Activated CD4-positive, alpha-beta memory T cell treated with anti-CD3 and anti-CD28 coated beads for 36 hours (primary cell): Measurements from ENCODE around the gene WDR33. TPM values are rescaled to one million over a fixed set of nuclear protein-coding genes. Genes with fewer than 3 reads are reported as not detected.
"Not testable (repeated sequence)": the region's sequence is repeated elsewhere in the genome, so short reads cannot be mapped to it uniquely, and the experiment has no call there.

ENCODE experiments used
- CTCF ChIA-PET: fragments of 350-600 bp; sonication (Branson Sonifier 250); formaldehyde crosslinking; loops from one replicate; lab custom pipeline; 2021; ENCODE audit warnings: antibody characterized with exemption, inconsistent platforms; lab: Charles Lee
- POLR2A ChIA-PET: fragments of 350-600 bp; sonication (Branson Sonifier 250); formaldehyde crosslinking; loops from one replicate; lab custom pipeline; 2021; ENCODE audit warnings: antibody characterized with exemption; lab: Charles Lee
- DNase-seq: peaks from one replicate; pipeline ENCODE4 v3.0.0-alpha.2; 2020
- H3K27ac Mint-ChIP-seq: one replicate; pipeline ENCODE4 v1.8.0; 2021; ENCODE audit warnings: mixed read lengths
- H3K27me3 Mint-ChIP-seq: one replicate; pipeline ENCODE4 v1.8.0; 2021; ENCODE audit warnings: mixed read lengths
- H3K36me3 Mint-ChIP-seq: one replicate; pipeline ENCODE4 v1.8.0; 2021; ENCODE audit warnings: mixed read lengths
- H3K4me1 Mint-ChIP-seq: one replicate; pipeline ENCODE4 v1.8.0; 2021; ENCODE audit warnings: low read depth, mixed read lengths
- H3K4me3 Mint-ChIP-seq: one replicate; pipeline ENCODE4 v1.8.0; 2021; ENCODE audit warnings: mild to moderate bottlenecking, mixed read lengths
- H3K9me3 Mint-ChIP-seq: one replicate; pipeline ENCODE4 v1.8.0; 2021; ENCODE audit warnings: mixed read lengths
- intact Hi-C: fragments of 100-400 bp; cut with micrococcal nuclease; formaldehyde crosslinking; loops from one replicate; pipeline ENCODE4 v1.15.1; 2023
- total RNA-seq, 2 experiments: library from RNA; stranded (reverse); gene quantifications; one replicate each; pipeline ENCODE4 v1.2.3, GENCODE V29; 2021

WDR33 gene
- total RNA-seq, 2 experiments from 2014 or later = 62.9 to 64.7 TPM

- peaks cover 20% of the 10 kb centered on the region for H3K36me3 Mint-ChIP-seq
- no peaks in the 10 kb centered on the region for H3K9me3 Mint-ChIP-seq
- no peak for DNase-seq
- no peak overlapping the region for H3K27ac Mint-ChIP-seq
- intact Hi-C loops = no loop called here
- ChIA-PET POLR2A (no interaction called here), CTCF (no interaction called here)
- peaks cover 14% of the 10 kb centered on the region for H3K4me1 Mint-ChIP-seq
- no peaks in the 10 kb centered on the region for H3K27me3 Mint-ChIP-seq
- H3K4me3 Mint-ChIP-seq = no peak overlapping the region
Observed at GRCh38 chr2:127754186-127754585, 56.8 kb downstream of the WDR33 start.

GRCh38 chr2:127753374-127753773 lies 57.6 kb downstream of the WDR33 start:
- ChIA-PET CTCF (interaction anchor here (0.6 kb wide), 1 partner anchor 49 kb away, joined by 3 read pairs; no protein-coding TSS in a partner anchor), POLR2A (no interaction called here)
- DNase-seq = no peak
- no peaks in the 10 kb centered on the region for H3K27me3 Mint-ChIP-seq
- no peak overlapping the region for H3K4me3 Mint-ChIP-seq
- peaks cover 15% of the 10 kb centered on the region for H3K36me3 Mint-ChIP-seq
- H3K4me1 Mint-ChIP-seq = peaks cover 16% of the 10 kb centered on the region
- intact Hi-C loops = no loop called here
- no peaks in the 10 kb centered on the region for H3K9me3 Mint-ChIP-seq
- H3K27ac Mint-ChIP-seq = peak overlapping the region; percentile 30

GRCh38 chr2:127749537-127749936 lies 61.4 kb downstream of the WDR33 start:
- CTCF ChIA-PET, H3K4me3 Mint-ChIP-seq, H3K27me3 Mint-ChIP-seq, DNase-seq, intact Hi-C loops, H3K9me3 Mint-ChIP-seq, POLR2A ChIA-PET: not testable (repeated sequence)
- H3K4me1 Mint-ChIP-seq = peaks cover 18% of the 10 kb centered on the region
- peaks cover 30% of the 10 kb centered on the region for H3K36me3 Mint-ChIP-seq
- H3K27ac Mint-ChIP-seq = peak overlapping the region; percentile 60

- H3K27me3 Mint-ChIP-seq = no peaks in the 10 kb centered on the region
- no peak overlapping the region for H3K27ac Mint-ChIP-seq
- H3K4me1 Mint-ChIP-seq = peaks cover 23% of the 10 kb centered on the region
- DNase-seq = no peak
- H3K4me3 Mint-ChIP-seq = no peak overlapping the region
- intact Hi-C loops = no loop called here
- H3K36me3 Mint-ChIP-seq = peaks cover 31% of the 10 kb centered on the region
- POLR2A ChIA-PET = no interaction called here
- CTCF ChIA-PET = no interaction called here
- no peaks in the 10 kb centered on the region for H3K9me3 Mint-ChIP-seq
Observed at GRCh38 chr2:127747621-127748020, 63.4 kb downstream of the WDR33 start.

- DNase-seq = no peak
- no peak overlapping the region for H3K27ac Mint-ChIP-seq
- peaks cover 33% of the 10 kb centered on the region for H3K4me1 Mint-ChIP-seq
- H3K27me3 Mint-ChIP-seq = no peaks in the 10 kb centered on the region
- ChIA-PET POLR2A (no interaction called here), CTCF (no interaction called here)
- intact Hi-C loops = no loop called here
- H3K9me3 Mint-ChIP-seq = no peaks in the 10 kb centered on the region
- H3K36me3 Mint-ChIP-seq = peaks cover 41% of the 10 kb centered on the region
- H3K4me3 Mint-ChIP-seq = no peak overlapping the region
Observed at GRCh38 chr2:127743477-127744026, 67.4 kb downstream of the WDR33 start.

GRCh38 chr2:127740665-127741288 lies 70.2 kb downstream of the WDR33 start:
- no peak for DNase-seq
- H3K9me3 Mint-ChIP-seq = no peaks in the 10 kb centered on the region
- no peaks in the 10 kb centered on the region for H3K27me3 Mint-ChIP-seq
- intact Hi-C loops = no loop called here
- ChIA-PET CTCF (no interaction called here), POLR2A (no interaction called here)
- H3K36me3 Mint-ChIP-seq = peaks cover 36% of the 10 kb centered on the region
- H3K4me3 Mint-ChIP-seq = no peak overlapping the region
- no peak overlapping the region for H3K27ac Mint-ChIP-seq
- H3K4me1 Mint-ChIP-seq = peaks cover 48% of the 10 kb centered on the region

- intact Hi-C loops = loop anchor here (2.0 to 5.0 kb wide), 2 partner anchors 37 to 71 kb away; partner anchors contain the start of genes SFT2D3 and WDR33
- peak overlapping the region; percentile 62 for H3K27ac Mint-ChIP-seq
- POLR2A ChIA-PET = no interaction called here
- no peak overlapping the region for H3K4me3 Mint-ChIP-seq
- peaks cover 48% of the 10 kb centered on the region for H3K4me1 Mint-ChIP-seq
- no peaks in the 10 kb centered on the region for H3K9me3 Mint-ChIP-seq
- CTCF ChIA-PET = interaction anchor here (0.7 kb wide), 2 partner anchors 83 to 131 kb away, joined by 3 read pairs; no protein-coding TSS in a partner anchor
- H3K36me3 Mint-ChIP-seq = peaks cover 34% of the 10 kb centered on the region
- no peaks in the 10 kb centered on the region for H3K27me3 Mint-ChIP-seq
- no peak for DNase-seq
Observed at GRCh38 chr2:127739800-127740199, 71.2 kb downstream of the WDR33 start.

GRCh38 chr2:127737892-127738291 lies 73.1 kb downstream of the WDR33 start:
- Mint-ChIP-seq H3K4me1 (peaks cover 33% of the 10 kb centered on the region), H3K27me3 (no peaks in the 10 kb centered on the region), H3K9me3 (no peaks in the 10 kb centered on the region), H3K27ac (peak overlapping the region; percentile 34), H3K36me3 (peaks cover 27% of the 10 kb centered on the region), H3K4me3 (no peak overlapping the region)
- no peak for DNase-seq
- POLR2A ChIA-PET = no interaction called here
- intact Hi-C loops = loop anchor here (2.0 to 5.0 kb wide), 2 partner anchors 36 to 73 kb away; partner anchors contain the start of genes SFT2D3 and WDR33
- CTCF ChIA-PET = no interaction called here

- Mint-ChIP-seq H3K27me3 (no peaks in the 10 kb centered on the region), H3K4me3 (no peak overlapping the region), H3K36me3 (peaks cover 21% of the 10 kb centered on the region), H3K4me1 (peaks cover 31% of the 10 kb centered on the region), H3K27ac (no peak overlapping the region), H3K9me3 (no peaks in the 10 kb centered on the region)
- intact Hi-C loops = loop anchor here (5.0 kb wide), 1 partner anchor 33 kb away; the partner anchor contains the start of gene SFT2D3
- POLR2A ChIA-PET = no interaction called here
- CTCF ChIA-PET = no interaction called here
- no peak for DNase-seq
Observed at GRCh38 chr2:127735537-127736399, 75.2 kb downstream of the WDR33 start.

- CTCF ChIA-PET = no interaction called here
- POLR2A ChIA-PET = no interaction called here
Observed at GRCh38 chr2:127735044-127735443, 75.9 kb downstream of the WDR33 start.

GRCh38 chr2:127733816-127734537 lies 77.0 kb downstream of the WDR33 start:
- ChIA-PET CTCF (no interaction called here), POLR2A (no interaction called here)
- H3K9me3 Mint-ChIP-seq = no peaks in the 10 kb centered on the region
- DNase-seq = no peak
- H3K27me3 Mint-ChIP-seq = no peaks in the 10 kb centered on the region
- H3K4me1 Mint-ChIP-seq = peaks cover 19% of the 10 kb centered on the region
- peaks cover 14% of the 10 kb centered on the region for H3K36me3 Mint-ChIP-seq
- intact Hi-C loops = no loop called here
- H3K27ac Mint-ChIP-seq = no peak overlapping the region
- H3K4me3 Mint-ChIP-seq = no peak overlapping the region

More at GRCh38 chr2:127735044-127735443, 75.9 kb downstream of the WDR33 start:
- no peaks in the 10 kb centered on the region for H3K9me3 Mint-ChIP-seq
- no peak for DNase-seq
- H3K4me3 Mint-ChIP-seq = no peak overlapping the region
- intact Hi-C loops = loop anchor here (5.0 kb wide), 1 partner anchor 33 kb away; the partner anchor contains the start of gene SFT2D3
- H3K27ac Mint-ChIP-seq = no peak overlapping the region
- peaks cover 28% of the 10 kb centered on the region for H3K4me1 Mint-ChIP-seq
- H3K36me3 Mint-ChIP-seq = peaks cover 18% of the 10 kb centered on the region
- H3K27me3 Mint-ChIP-seq = no peaks in the 10 kb centered on the region
